HepG2 (cell line): ENCODE data around the gene OVAAL. TPM values are rescaled to one million over a fixed set of nuclear protein-coding genes. Genes with fewer than 3 reads are reported as not detected.

ENCODE experiments used
- ATAC-seq: fragments of 200-7000 bp; cut with Tn5 transposase; 3 replicates; pipeline ENCODE4 v1.9.1; 2020; ENCODE audit warnings: mild to moderate bottlenecking, moderate library complexity
- BruUV-seq: library from RNA; stranded (reverse); fragments of 400-500 nt; replicated peaks from 2 replicates; lab custom pipeline; 2021; lab: Mats Ljungman, UMichigan
- CTCF ChIA-PET: fragments of 300-600 bp; formaldehyde crosslinking; extraction: SDS; loops from one replicate; lab custom pipeline; 2021; ENCODE audit warnings: low total read pairs, inconsistent platforms, low intra/inter-chr PET ratio; lab: Yijun Ruan, JAX
- POLR2A ChIA-PET: fragments of 350-600 bp; sonication (Branson Sonifier 250); formaldehyde crosslinking; loops from one replicate; lab custom pipeline; 2020; ENCODE audit warnings: antibody characterized with exemption, inconsistent platforms; lab: Yijun Ruan, JAX
- DNase-seq: peaks from one replicate; pipeline ENCODE4 v3.0.0-alpha.2; 2015; ENCODE audit warnings: low spot score
- FAIRE-seq: peaks from 3 replicates; lab custom pipeline; 2011; peaks lifted over from hg19 to GRCh38; lab: Jason Lieb, UNC
- H2AFZ ChIP-seq: one replicate; pipeline ENCODE4 v1.6.1; 2011; ENCODE audit warnings: low read length, inconsistent platforms
- H3K27ac ChIP-seq: fragments of 300-600 bp; 3 replicates; pipeline ENCODE4 v1.8.0; 2011; ENCODE audit warnings: mixed run types, mild to moderate bottlenecking, mixed read lengths, low read length, inconsistent platforms; ENCODE audit not compliant: insufficient read depth; ENCODE audit errors: extremely low read length
- H3K27me3 ChIP-seq, 2 experiments: fragments of 200-600 bp in 1 of 2; 2 replicates in 1 of 2; 3 replicates in 1 of 2; pipeline versions ENCODE4 v1.6.0 to v1.8.0; 2011; ENCODE audit warnings: low read length in 2 of 2, mild to moderate bottlenecking in 2 of 2, moderate library complexity in 2 of 2, inconsistent platforms in 1 of 2; ENCODE audit not compliant: insufficient read depth in 2 of 2, control insufficient read depth in 1 of 2
- H3K36me3 ChIP-seq, 2 experiments: fragments of 200-600 bp in 1 of 2; replicated peaks in 1 of 2; 2 replicates in 1 of 2; 3 replicates in 1 of 2; pipeline versions ENCODE4 v1.5.1 to v1.8.0; 2011; ENCODE audit warnings: low read length in 2 of 2, inconsistent platforms in 1 of 2; ENCODE audit not compliant: insufficient read depth in 2 of 2, control insufficient read depth in 1 of 2
- H3K4me1 ChIP-seq: 2 replicates; pipeline ENCODE4 v1.5.1; 2012; ENCODE audit warnings: low read length, inconsistent platforms; ENCODE audit not compliant: insufficient read depth
- H3K4me2 ChIP-seq: 2 replicates; pipeline ENCODE4 v1.6.0; 2011; ENCODE audit warnings: low read depth, low read length, inconsistent platforms
- H3K4me3 ChIP-seq, 3 experiments: fragments of 200-600 bp in 1 of 3; sonication (generic), shearing (Covaris generic) in 1 of 3; replicated peaks in 1 of 3; 2 replicates each; pipeline ENCODE4 v1.5.1; 2011 to 2016; ENCODE audit warnings: low read length in 3 of 3, inconsistent platforms in 2 of 3, low read depth in 2 of 3, mild to moderate bottlenecking in 2 of 3, control low read depth in 1 of 3, mixed read lengths in 1 of 3; ENCODE audit not compliant: insufficient read depth in 1 of 3
- H3K79me2 ChIP-seq: one replicate; pipeline ENCODE4 v1.6.1; 2011; ENCODE audit warnings: low read length, inconsistent platforms; ENCODE audit not compliant: insufficient read depth
- H3K9ac ChIP-seq: 2 replicates; pipeline ENCODE4 v1.6.0; 2011; ENCODE audit warnings: mild to moderate bottlenecking, low read depth, low read length, inconsistent platforms; ENCODE audit not compliant: insufficient read depth
- H3K9me3 ChIP-seq: 2 replicates; pipeline ENCODE4 v1.5.1; 2012; ENCODE audit warnings: mild to moderate bottlenecking, low read length
- H4K20me1 ChIP-seq: 2 replicates; pipeline ENCODE4 v1.6.0; 2011; ENCODE audit warnings: inconsistent platforms, mild to moderate bottlenecking, low read length, moderate library complexity; ENCODE audit not compliant: insufficient read depth
- CAMTA2 ChIP-seq: sonication (generic); formaldehyde crosslinking; IDR thresholded peaks from 2 replicates; pipeline ENCODE4 v1.4.0; 2020; ENCODE audit warnings: mild to moderate bottlenecking, missing genetic modification reagents, borderline replicate concordance
- CEBPB ChIP-seq: IDR thresholded peaks from 2 replicates; pipeline ENCODE4 v1.6.1; 2011; ENCODE audit warnings: low read depth, low read length, improper control_type of control experiment, borderline replicate concordance
- GABPA ChIP-seq, 2 experiments: IDR thresholded peaks; 2 replicates each; pipeline ENCODE4 v1.6.1; 2011 to 2016; ENCODE audit warnings: low read depth in 2 of 2, low read length in 1 of 2, missing biosample characterization in 1 of 2, missing genetic modification characterization in 1 of 2
- JDP2 ChIP-seq: sonication (generic); formaldehyde crosslinking; IDR thresholded peaks from 2 replicates; pipeline ENCODE4 v1.8.1; 2022; ENCODE audit warnings: missing genetic modification reagents, borderline replicate concordance
- MYNN ChIP-seq: sonication (generic); formaldehyde crosslinking; IDR thresholded peaks from 2 replicates; pipeline ENCODE4 v1.4.0; 2020; ENCODE audit warnings: mild to moderate bottlenecking, low read depth, missing genetic modification reagents
- POLR2AphosphoS5 ChIP-seq: IDR thresholded peaks from 2 replicates; pipeline ENCODE4 v1.6.1; 2012; ENCODE audit warnings: low read depth, low read length
- ZFP37 ChIP-seq: sonication (generic); formaldehyde crosslinking; IDR thresholded peaks from 2 replicates; pipeline ENCODE4 v1.4.0; 2020; ENCODE audit warnings: missing genetic modification reagents, borderline replicate concordance
- ZMYM2 ChIP-seq: sonication (generic); formaldehyde crosslinking; IDR thresholded peaks from 2 replicates; pipeline ENCODE4 v1.8.0; 2022; ENCODE audit warnings: mild to moderate bottlenecking, missing genetic modification reagents
- ZNF225 ChIP-seq: sonication (generic); formaldehyde crosslinking; IDR thresholded peaks from 2 replicates; pipeline ENCODE4 v1.4.0; 2020; ENCODE audit warnings: mild to moderate bottlenecking, missing genetic modification reagents
- ZNF3 ChIP-seq: IDR thresholded peaks from 2 replicates; pipeline ENCODE4 v1.7.0; 2017; ENCODE audit warnings: inconsistent platforms
- WGBS: methylation state at CpG from one replicate; pipeline ENCODE4 v1.1.6; 2017; ENCODE audit warnings: low lambda C conversion rate; 5-methylcytosine and 5-hydroxymethylcytosine counted together
- in situ Hi-C: cut with HindIII; loops from 2 replicates; pipeline ENCODE4 v1.10.0; 2017; ENCODE audit warnings: low pct_unique_long_range_greater_than_20kb; ENCODE audit not compliant: extremely low pct_ligation_motif_present
- intact Hi-C: fragments of 100-400 bp; cut with micrococcal nuclease; formaldehyde crosslinking; loops from one replicate; pipeline ENCODE4 v1.10.0; 2022; ENCODE audit not compliant: unreplicated experiment
- polyA plus RNA-seq, 8 experiments: library from polyadenylated mRNA; depleted of rRNA in 3 of 8; stranded (reverse) in 7 of 8; unstranded in 1 of 8; fragments of >200 nt; fragmentation: Illumina TruSeq in 4 of 8; extraction: Trizol in 4 of 8; gene quantifications; 2 replicates each; pipeline versions ENCODE4 v1.2.1 to v1.2.3, GENCODE V29; 2011 to 2016; ENCODE audit warnings: low read depth in 4 of 8, missing spikeins in 1 of 8, mixed read lengths in 1 of 8; ENCODE audit not compliant: insufficient read depth in 1 of 8
- total RNA-seq, 5 experiments: library from RNA; depleted of rRNA; stranded (reverse); fragments of >200 nt; fragmentation: Illumina TruSeq; extraction: Trizol; gene quantifications; 2 replicates each; pipeline ENCODE4 v1.2.3, GENCODE V29; 2016; ENCODE audit warnings: low read depth in 1 of 5

OVAAL gene
- total and polyA plus RNA-seq, 2 of the 13 experiments (the other 11 are each of a cell fraction or from before 2014, with no cell fraction given): 0.04 TPM; not detected in 1

DNA sequence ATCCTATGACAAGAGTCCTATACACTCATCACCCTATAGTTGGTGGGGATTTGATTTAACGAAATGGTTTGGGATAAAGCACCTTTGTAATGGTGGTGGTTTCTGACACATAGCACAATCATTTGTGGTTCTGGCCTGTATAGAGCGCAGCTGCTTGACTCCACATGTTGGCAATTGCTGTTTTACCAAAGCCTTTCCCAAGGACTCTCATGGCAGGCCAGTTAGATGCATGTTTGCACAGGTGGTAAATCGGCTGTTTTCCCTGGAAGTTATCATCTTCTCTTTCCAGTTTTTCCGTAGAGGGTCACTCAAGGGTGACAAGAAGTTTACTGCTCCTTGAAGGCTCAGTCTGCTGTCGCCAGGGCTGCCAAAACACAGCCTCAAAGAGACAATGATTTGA lies 56.0 kb downstream of the OVAAL start:
- no peak for FAIRE-seq
- no peaks in the 10 kb centered on the region for H3K9me3 ChIP-seq
- POLR2A ChIA-PET: no interaction called here
- H3K4me3 ChIP-seq: no peak overlapping the region
- intact Hi-C loops: no loop called here
- H3K4me2 ChIP-seq: no peak overlapping the region
- H3K27ac ChIP-seq: no peak overlapping the region
- H3K36me3 ChIP-seq: no peaks in the 10 kb centered on the region
- no peaks in the 10 kb centered on the region for H4K20me1 ChIP-seq
- peaks cover 7% of the 10 kb centered on the region for H3K4me1 ChIP-seq
- no peak overlapping the region for H3K9ac ChIP-seq
- in situ Hi-C loops: no loop called here
- ATAC-seq: no peak
- no peak overlapping the region for H2AFZ ChIP-seq
- H3K27me3 ChIP-seq: peaks cover 0 to 4% of the 10 kb centered on the region in 2 experiments; a peak in 2 of 5 replicates
- no TSS peak for BruUV-seq
- DNase-seq: no peak
- no peaks in the 10 kb centered on the region for H3K79me2 ChIP-seq
- TF ChIP-seq CEBPB: no peak
- no peak for TF ChIP-seq POLR2AphosphoS5
- no peak for TF ChIP-seq GABPA (IDR thresholded peaks at IDR 0.05; ENCODE audit: low read depth, low read length)
- TF ChIP-seq GABPA (CRISPR knock-in tag; IDR thresholded peaks at IDR 0.05; ENCODE audit: low read depth): no peak
- no peak for TF ChIP-seq ZMYM2 (CRISPR knock-in tag)
- no peak for TF ChIP-seq CAMTA2
- TF ChIP-seq ZFP37 (CRISPR knock-in tag): no peak
- TF ChIP-seq ZNF225 (CRISPR knock-in tag): no peak
- TF ChIP-seq JDP2 (CRISPR knock-in tag): no peak
- no peak for TF ChIP-seq MYNN
- no peak for TF ChIP-seq ZNF3 (CRISPR knock-in tag)
- TF ChIP-seq, all 625 proteins: peak for 0
- 28% methylated on average over 4 of the region's 5 CpGs for WGBS
- CTCF ChIA-PET: no interaction called here
